NCI-H446 (cell line): ENCODE measurements around the gene MON2.
"Not testable (repeated sequence)": the region's sequence is repeated elsewhere in the genome, so short reads cannot be mapped to it uniquely, and the experiment has no call there.

Experiments used
- DNase-seq, 2 experiments: peaks; one replicate each; lab custom pipeline; 2025; lab: John Stamatoyannopoulos, UW

The MON2 gene

DNA sequence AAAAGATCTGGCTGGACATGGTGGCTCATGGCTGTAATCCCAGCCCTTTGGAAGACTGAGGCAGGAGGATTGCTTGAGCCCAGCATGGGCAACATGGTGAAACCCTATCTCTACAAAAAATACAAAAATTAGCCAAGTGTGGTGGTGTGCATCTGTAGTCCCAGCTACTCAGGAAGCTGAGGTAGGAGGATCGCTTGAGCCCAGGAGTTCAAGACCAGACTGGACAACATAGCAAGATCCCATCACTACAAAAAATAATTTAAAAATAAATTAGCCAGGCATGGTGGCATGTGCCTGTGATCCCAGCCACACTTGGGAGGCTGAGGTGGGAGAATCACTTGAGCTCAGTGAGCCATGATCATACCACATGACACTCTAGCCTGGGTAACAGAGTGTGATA is 92.7 kb downstream of the MON2 start:
- not testable (repeated sequence) for DNase-seq

DNA sequence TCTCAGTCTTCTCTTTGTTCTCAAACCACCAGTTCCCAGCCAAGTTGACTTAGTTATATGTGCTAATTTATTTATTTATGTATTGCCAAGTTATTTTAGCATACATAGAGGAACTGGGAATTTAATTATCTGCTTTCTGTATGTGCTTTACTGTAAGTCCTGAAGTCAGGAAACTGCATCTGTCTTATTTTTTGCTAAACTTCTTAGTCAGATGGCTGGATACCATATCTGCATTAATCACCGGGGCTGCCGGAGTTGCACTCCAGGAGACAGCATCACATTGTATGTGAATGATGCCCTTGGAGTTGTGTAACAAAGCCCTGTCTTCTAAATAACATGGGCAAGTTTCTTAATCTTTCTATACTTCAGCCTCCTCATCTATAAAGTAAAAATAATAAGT is 96.2 kb downstream of the MON2 start:
- no peak for DNase-seq

DNA sequence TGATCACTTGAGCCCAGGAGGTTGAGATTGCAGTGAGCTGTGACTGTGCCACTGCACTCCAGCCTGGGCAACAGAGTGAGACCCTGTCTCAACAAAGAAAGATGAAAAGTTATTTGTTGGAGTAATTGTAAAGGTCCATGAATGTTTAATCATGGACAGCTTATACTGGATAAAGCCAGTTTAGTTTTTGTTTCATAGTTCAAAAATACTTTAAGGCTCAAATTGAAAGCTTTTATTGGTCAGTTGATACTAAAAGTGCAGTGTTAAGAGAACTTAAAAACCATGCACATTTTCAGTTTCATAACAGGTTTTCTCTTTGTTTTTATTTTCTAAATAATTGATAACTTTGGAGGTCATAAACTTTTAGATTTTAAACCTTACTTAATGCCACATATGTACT is 108.4 kb downstream of the MON2 start:
- DNase-seq, result no peak

DNA sequence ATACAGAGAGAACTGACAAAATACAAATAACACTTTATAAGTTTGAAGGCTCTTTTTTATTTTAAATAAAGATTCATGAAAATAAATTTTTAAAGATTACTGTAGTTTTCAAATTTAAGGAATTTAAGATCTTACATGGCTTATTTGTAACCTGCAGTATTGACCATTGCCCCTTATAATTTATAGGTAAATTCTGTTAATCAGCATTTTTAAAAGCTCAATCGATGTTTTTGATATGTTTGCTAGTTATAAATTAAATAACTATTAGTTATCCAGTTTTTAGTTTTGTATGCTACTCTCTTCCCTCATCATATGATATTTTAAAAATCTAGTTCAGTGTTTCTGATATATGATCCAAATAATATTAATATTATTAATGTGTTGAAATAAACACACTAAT is 109.9 kb downstream of the MON2 start:
- no peak for DNase-seq

DNA sequence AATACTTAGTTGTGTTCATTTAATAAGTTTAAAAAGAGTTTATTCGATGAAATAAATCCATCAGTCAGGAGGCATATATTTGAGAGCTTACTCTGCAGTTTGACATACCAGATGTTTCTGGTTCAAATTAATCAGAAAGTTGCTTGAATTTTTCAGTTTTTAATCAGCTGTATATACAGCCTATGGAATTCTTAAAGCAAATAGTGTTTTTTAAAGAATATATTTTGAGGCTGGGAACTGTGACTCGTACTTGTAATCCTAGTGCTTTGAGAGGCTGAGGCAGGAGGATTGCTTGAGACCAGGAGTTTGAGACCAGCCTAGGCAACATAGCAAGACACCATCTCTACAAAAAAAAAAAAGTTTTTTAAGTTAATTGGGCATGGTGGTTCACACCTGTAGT is 112.1 kb downstream of the MON2 start:
- no peak for DNase-seq

DNA sequence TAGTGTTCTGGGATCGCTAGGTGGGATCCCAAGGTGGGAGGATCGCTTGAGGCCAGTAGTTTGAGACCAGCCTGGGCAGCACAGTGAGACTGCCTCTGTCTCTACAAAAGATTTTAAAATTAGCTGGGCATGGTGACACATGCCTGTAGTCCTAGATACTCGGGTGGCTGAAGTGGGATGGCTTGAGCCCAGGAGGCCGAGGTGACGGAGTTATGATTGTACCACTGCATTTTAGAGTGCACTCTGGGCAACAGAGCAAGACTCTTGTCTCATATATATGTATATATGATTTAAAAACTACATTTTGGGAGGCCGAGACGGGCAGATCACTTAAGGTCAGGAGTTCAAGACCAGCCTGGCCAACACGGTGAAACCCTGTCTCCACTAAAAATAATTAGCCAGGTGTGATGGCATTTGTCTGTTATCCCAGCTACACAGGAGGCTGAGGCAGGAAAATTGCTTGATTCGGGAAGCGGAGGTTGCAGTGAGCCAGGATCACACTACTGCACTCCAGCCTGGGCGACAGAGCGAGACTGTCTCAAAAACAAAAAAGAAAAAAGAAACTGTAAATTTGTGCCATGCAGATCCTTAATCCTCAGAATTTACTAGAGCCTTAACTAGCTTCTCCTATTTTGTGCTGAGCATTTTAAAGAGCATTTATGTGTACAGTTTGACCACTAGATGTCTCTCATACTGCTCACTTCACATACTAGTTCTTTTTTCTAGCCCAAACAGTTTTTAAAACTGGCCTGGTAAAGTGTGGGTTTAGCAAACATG is 114.8 kb downstream of the MON2 start:
- peak in 1 of 2 experiments; percentile 55 for DNase-seq

DNA sequence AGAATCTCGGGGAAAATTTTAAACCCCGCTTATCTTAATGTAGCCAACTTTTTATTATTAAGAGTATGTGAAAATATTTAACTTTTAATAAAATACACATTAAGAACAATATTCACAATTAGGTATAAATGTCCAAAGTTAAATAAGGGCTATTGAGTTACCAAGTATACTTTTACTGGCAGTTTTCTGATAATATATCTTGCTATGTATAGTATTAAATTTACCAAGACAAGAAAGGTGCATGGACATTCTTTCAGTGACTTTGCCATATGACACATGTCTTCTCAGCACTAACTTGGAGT is 115.4 kb downstream of the MON2 start:
- DNase-seq, result no peak

DNA sequence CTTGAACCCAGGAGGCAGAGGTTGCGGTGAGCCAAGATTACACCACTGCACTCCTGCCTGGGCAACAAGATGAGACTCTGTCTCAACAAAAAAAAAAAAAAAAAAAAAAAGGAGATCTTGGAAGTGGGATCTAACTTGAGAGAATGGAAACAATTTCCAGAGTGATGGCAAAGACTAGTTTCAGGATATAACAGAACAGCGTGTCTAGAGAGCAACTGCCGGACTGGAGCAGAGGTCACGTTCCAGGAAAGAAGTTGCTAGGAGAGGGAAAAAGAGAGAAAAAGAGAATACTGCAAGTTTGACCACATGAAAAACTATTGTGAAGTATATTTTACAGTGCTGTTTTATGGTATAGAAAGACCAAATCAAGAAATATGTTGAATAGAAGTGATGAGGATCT is 118.0 kb downstream of the MON2 start:
- no peak for DNase-seq

DNA sequence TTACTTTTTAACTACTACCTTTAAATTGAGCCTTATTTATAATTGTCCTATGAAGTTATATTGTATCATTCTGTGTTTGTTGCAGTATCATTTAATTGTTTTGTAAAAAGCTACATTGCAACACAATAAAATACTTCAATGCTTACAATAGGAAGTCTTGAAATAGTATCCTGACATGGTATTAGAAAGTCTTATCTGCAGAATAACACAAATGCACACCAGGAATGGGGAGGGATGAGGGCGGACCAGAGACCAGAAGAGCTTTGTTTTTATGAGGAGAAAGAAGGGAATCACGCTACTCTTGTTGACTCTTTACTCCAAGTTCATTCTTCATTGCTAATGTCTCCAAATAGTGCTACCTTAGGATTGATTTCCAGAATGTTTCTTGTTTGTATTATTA is 120.2 kb downstream of the MON2 start:
- no peak for DNase-seq

DNA sequence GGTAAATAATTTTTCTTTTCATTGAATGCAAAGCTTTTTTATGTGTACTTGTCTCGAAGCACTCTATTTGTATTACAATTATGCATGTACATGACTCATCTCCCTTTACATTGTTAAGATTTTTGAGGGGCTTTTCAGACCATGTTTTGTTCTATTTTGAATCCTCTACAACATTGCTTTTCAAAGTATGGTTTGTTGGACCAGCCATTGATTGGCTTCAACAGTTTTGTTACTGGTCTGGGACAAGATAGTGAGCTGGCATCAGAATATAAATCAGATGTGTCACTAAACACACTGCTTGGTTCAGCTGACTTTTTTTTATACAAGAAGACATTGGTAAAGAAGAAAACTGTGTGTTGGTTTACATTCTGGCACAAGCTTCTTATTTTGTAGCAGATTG is 122.3 kb downstream of the MON2 start:
- no peak for DNase-seq

DNA sequence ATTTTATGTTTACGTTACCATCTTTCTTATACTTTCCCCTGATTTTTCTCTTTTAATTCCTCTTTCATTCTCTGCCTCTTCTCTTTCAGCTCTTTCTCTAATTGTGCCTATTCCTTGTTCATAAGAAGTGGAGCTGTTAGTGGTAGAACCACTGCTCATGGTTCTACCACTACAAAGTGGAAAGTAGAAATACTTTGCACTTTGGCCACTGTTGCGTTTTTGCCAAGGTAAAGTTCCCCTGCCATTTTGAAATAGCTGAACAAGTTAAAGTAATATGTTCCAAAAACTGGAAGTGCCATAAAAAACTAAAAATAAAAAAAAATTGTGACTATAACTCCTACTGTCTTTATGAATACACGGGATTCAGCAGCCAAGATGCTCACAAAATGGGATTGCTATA is 130.6 kb downstream of the MON2 start:
- DNase-seq, result no peak

DNA sequence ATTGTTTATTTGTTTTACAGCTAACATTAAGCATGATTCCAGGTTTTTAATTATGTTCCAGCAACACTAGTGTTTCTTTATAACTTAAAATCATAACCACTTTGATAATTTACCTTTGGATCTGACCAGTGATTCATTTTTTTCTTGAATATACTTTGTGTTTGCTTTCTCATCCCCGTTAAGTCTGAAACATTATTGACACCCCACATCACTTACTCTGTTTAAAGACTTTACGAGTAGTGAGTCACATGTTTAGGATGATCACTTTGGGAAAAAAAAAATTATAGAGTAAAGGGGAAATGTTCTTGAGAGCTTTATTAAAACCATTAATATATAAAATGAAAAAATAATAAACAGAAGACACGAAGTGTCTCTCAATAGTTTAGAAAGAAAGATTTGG is 132.2 kb downstream of the MON2 start:
- no peak for DNase-seq

DNA sequence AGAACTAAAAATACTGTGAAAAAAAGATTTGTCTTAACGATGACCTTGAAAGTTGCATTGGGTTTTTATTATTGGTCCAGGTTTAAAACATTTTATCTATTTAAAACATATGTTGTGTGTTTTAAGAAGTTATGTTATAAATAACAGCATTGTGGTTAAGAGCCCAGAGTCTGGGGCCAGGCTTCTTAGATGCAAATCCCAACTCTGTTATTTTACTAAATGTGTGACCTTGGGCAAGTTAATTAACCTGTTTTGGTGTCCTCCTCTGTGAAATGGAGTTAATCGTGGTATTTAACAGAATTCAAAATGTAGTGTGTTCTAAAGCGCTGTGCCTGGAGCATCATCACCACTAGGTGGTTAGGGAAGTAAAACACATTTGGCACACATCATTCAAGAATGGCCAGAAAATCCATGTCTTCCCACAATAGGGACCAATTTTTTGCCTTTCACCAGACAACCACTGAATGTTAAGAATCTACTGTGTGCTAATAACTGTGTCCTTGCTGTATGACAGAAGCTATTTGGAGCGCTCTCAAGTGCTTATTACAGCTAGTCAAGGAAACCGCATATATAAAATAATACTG is 133.3 kb downstream of the MON2 start:
- DNase-seq, result no peak

DNA sequence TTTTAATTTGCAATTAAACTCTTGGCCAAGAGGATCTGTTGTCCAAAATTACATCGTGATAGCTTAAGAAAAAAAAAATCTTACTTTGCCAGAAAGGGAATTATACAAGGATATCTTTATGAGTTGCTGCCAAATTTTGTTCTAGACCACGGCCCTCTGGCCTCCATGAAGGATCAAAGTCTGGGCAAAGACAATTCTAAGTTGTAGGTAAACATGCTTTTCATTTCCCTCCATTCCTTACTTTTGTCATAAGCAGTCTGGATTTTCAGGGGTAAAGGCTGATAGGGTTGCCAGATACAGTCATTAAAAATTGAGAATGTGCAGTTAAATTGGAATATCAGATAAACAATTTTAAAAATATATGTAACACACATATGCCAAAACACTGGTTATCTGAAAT is 135.1 kb downstream of the MON2 start:
- peak; percentile 18 to 29 for DNase-seq

DNA sequence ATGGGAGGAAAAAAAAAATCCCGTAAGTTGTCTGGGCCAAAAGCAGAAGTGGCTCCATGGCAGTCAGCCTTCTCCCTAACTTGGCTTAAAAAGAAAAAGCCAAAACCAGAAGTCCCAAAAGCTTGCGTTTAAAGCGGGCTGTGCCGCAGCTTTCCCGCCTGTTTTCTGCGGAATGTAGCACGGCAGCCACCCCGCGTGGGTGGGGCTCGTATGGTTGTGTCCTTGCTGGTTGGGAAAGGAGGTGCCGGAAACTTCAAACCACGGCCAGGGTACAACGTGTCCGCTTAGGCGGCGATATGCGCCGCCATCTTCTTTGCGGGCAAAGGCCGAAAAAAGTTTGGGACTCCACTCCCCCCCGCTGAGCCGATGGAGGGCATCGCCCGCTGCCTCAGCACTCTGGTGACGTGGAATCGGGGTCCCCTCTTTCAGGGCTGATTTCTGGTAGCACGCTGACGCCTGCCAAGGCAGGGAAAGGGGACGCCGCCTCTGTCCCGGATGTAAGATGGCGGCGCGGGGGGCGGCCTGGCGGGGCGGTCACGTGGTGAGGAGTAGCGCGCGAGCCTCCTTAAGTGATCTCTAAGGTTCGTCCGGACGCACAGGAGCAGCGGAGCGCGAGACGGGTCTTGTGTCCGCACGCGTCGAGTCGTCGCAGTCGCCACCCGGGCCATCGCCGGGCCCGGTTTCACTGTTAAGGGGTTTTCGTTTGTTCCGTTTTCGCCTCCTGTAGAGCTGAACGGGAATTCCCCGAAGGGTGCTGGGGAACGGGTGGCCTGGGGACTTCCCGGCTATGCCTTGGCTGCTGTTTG is 135.8 kb downstream of the MON2 start:
- peak; percentile 94 to 95 for DNase-seq

DNA sequence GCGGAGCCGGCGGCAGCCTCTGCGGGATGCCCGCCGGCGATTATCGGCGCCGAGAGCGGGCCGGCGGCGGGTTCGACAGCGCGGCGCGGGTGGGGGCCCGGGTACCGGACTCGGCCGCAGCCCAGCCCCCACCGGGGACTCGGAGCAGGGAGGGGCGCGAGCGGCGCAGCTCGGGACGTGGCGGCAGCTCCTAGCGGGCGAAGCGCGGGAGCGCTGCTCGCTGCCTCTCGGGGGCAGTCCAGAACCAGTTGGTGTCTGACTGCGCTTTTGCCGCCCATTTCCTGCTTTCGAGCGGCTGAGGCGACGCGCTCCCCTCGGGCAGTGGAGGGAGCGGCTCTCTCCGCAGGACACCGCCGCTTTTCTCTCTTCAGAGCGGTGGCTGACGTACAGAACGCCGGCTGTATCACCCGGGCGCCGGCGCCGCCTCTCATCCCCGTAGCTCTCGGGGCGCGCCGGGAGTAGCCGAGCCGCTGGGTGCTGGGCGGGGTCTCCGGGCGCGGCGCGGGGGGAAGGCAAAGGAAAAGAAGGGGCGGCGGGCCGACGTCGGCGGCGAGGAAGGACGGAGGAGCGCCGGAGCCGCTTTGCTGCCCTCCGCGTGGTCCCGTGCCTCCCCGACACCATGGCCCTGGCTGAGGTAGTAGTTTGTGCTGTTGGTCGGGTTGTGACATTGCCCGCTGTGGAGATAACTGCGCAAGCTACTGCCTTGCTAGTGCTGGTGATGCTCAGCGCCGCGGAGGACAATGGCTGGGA is 136.6 kb downstream of the MON2 start:
- peak; percentile 67 to 89 for DNase-seq

DNA sequence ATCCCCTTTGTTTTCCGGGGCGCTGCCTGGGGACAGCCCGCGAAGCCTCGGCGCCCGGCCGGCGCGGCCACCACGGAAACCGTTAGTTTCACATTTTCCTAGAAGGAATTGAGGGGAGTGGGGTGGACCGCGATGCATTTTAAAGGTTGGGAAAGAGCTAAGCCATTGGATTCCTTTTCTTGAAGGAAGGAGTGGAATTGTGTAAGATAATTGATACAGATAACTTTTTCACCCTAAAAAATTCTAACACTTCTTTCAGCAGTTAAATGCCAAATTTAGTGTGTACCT is 137.1 kb downstream of the MON2 start:
- no peak for DNase-seq

DNA sequence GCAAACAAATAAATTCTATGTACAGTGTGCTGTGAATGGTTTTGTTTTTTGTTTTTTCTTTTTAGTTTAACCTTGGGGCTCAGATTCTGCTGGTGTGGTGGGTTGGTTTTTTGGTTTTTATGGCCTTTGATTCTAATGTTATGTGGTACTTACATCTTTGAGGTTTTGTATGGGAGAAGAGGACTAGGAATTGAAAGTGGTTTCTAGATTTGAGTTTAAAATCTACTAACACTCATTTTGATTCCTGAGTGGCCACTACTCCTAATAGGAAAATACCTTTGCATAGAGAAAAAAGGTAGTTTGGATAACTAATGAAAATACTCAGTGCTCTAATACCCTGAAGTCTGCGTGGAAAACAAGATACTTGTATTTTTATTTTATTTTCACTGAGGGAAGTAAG is 137.7 kb downstream of the MON2 start:
- DNase-seq, result no peak

DNA sequence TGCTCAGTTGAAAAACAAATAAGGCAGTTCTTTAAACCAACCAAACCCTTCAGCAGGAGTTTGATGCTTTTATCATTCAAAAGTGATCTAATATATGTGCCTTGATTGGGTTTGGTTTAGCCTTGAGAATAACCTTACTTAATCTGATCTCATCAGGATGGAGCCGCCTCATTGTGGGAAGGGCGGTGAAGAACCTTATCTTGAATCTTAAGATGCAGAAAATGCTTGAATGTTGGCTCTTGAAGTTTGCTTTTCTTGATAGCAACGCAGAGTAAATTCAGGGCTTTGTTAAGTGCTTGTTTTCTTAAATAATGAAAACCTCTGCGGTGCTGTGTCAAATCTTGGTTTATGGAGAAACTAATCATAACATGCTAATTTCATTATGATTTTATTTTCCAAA is 138.2 kb downstream of the MON2 start:
- no peak for DNase-seq

DNA sequence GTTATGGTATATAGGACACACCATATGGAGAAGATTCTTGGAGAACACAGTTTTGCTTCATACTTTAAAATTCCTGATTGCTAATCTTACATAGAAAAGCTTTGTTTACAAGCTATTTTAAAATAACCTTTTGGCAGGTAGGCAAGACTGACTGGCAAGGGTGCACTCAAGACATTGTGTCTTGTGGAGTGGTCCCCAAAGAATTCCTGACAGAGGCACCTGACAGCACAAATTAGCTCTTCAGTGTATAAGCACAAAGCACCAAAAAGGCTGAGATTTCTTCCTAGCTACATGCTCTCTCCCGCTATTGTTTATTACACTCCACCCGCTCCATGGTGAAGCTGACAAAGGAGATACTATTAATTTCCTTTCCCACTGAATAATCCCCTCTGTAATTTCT is 139.4 kb downstream of the MON2 start:
- no peak for DNase-seq

DNA sequence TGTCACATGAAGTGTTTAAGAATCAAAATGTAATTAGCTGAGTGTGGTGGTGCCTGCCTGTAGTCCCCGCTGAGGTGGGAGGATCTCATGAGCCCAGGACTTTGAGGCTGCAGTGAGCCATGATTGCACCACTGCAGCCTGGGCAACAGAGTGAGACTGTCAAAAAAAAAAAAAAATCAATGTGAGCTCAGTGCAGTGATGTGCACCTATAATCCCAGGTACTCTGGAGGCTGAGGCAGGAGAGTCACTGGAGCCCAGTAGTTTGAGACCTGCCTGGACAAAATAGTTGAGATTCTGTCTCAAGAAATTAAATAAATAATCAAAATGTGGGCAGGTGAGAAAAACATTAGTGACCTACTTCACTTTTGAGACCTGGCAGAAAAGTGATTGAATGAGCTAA is 140.0 kb downstream of the MON2 start:
- DNase-seq, result no peak

DNA sequence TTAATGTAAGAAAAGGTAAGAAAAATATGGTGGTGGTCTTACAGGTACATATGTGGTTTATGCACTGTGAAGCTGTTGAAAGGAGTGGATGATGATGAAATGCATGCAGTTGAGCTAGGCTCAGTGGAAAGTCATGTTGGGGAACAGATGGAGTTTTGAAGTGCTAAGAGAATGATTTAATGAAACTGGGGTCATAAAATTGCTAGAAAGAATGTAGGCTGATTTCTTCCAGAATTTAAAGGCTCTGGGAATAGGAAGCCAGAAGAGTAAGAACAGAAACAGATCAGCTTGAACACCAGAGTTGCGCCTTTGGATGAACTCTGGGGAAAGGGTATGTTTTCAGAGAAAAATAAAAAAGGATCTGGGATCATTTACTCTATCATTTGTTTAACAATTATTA is 146.5 kb downstream of the MON2 start:
- DNase-seq, result no peak

DNA sequence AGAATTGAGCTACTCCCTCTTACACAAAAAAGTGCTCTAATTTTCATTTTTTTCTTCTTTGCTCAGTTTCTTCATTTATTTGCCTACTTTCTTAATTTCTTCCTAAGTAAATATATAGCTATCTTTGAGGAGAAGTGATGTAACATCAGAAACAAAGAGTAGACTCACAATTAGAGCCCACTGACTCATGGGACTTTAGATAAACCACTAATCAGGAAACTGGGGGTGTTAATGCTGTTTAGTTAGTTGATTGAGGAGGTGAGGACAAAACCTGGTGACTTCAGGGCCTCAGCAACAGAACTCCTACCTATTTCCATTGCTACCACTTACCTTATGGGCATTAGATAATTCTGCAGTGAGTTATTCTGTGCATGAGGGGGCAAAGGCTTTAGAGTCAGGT is 151.7 kb downstream of the MON2 start:
- DNase-seq, result no peak
